HG03097 (cell line): Measurements from ENCODE around the gene DMAC2.
"Not testable (repeated sequence)": the region's sequence is repeated elsewhere in the genome, so short reads cannot be mapped to it uniquely, and the experiment has no call there.

Source experiments
- ATAC-seq: cut with Tn5 transposase; IDR thresholded peaks from one replicate; pipeline ENCODE4 v1.9.1; 2021; ENCODE audit not compliant: unreplicated experiment, low FRiP score

Gene DMAC2

DNA sequence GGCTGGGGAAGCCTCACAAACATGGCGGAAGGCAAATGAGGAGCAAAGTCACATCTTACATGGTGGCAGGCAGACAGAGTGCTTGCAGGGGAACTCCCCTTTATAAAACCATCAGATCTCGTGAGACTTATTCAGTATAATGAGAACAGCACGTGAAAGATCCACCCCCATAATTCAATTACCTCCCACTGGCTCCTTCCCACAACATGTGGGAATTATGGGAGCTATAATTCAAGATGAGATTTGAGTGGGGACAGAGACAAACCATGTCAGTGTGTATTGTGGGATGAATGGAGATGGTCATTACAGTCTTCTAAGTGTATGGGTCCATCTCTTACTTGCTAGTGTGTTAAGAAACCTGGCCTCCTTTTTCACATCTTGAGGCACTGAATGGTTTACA, 37.7 kb downstream of the DMAC2 start:
- ATAC-seq = no peak

DNA sequence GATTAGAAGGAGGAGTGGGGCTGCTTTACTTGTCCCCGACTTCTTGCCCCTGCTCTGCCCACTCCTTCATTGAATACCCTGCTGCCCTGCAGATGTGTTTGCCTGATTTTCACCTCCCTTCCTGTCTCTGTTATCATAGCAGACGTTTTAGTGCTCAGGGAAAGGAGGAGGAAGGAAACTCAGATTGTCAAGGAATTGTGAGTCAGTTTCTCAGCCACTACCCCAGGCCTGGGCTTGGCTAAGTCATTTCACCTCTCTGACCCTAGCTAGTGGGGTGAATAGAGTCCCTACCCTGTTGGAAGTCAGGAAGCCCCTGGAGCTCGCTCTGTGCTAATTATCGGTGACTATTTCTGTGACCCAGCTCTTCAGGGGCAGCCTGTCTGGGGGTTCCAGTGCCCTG, 38.2 kb downstream of the DMAC2 start:
- no peak for ATAC-seq

DNA sequence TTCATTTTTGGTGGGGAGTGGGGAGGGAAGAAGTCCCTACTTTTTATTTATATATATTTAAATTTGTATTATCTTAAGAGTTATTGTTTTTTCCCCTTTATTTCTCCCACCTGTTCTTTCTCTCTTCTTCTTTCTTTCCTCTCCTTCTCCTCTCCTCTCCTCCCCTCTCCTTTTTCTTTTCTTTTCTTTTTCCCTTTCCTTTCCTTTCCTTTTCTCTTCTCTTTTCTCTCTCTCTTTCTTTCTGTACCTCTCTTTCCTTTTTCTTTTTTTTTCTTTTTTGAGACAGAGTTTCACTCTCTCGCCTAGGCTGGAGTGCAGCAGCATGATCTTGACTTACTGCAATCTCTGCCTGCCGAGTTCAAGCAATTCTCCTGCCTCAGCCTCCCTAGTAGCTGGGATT, 40.2 kb downstream of the DMAC2 start:
- no peak for ATAC-seq

DNA sequence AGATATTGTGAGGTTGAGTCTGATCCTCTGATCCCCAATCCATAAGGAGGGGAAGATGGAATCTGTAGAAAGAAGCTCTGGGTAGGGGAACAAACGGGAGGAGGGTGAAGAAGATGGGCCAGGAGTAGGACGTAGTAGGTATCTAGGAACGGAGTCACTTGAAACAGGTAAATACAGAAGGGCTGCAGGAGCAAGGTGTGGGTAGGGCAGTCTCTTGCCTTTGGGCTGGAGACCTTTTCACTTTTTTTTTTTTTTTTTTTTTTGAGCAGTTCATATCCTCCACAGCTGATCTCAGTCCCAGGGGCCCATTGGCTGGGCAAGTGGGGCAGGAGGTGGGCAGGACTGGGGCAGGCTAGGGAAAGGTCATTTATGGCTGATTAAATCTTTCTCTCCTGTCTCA, 40.6 kb downstream of the DMAC2 start:
- ATAC-seq = no peak

DNA sequence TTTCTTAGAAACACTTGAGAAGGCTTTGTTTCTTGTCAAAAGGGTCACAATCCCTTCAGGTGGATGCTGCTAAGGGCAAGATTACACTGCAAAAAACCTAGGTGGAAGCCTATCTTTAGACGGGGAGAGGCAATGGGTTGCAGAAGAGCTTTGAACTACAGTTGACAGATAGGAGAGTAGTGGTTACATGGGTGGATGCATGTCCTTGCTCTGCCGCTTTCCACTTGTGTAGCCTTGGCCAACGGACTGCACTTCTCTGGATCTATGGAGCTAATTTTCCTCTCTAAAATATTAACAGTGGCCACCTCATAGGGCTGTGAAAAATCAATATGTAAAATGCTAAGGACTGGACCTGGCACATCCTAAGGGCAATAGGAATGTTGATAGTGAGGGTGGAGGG, 41.1 kb downstream of the DMAC2 start:
- ATAC-seq = no peak

DNA sequence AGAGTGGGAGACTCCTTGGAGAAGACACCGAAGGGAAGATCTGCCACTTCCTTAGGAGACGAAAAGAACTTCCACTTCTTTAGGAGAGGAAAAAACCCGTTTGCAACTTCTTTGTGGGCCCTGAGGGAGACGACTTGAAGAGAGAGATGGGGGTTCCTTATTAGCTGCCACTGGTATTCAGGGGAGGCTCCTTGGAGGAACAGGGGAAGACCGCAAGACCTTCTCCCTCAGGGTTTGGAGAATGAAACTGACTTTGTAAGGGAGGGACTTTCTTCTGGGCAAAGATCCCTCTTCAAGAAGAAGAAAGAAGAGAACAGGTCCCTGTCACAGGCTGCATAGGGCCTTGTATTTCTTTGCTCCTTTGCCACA, 41.7 kb downstream of the DMAC2 start:
- no peak for ATAC-seq

DNA sequence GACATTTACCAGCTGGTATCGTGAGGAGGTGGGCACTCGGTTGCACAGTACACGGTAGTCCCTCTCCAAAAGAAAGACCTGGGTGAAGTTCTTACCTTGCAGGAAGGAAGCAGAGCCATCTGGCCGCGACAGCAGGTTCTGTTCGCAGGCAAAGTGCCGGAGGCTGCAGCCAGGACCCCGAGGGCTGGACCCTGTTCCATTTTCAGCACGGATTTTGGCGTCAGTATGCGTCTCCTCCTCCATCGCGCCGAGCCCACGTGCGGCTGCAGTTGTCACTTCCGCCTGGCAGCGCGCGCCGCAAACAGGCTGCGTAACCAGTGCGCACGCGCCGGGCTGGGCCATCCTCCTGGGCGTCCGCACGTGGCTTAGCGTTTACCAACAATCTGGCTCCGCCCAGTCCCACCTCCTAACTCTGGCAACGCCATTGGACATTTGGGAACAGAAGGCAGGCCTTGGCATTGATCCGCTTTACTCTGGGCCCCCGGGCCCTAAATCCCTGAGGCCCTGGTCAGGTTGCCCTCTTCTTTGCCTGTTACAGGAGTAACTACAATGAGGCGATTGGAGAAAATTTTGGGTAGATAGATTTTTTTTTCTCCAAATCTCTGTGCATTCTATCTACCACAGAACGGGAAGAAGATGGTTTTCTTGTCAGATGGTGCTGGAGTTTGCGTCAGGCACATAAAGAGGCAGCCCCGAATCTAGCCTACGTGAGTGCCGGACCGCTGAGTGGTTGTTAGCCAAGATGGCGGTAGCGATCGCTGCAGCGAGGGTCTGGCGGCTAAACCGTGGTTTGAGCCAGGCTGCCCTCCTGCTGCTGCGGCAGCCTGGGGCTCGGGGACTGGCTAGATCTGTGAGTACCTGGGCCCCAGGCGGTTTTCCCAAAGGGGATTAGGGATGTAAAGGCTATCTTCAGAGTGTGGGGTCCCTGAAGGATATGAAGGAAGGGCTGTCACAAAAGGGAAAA, 42.3 kb downstream of the DMAC2 start, which contains the start of the genes BCKDHA and EXOSC5:
Gene BCKDHA (plus strand): TSS at position 733 of the 964 bp plus-strand sequence. CDS start 10 bp downstream, at position 743.
Gene EXOSC5 (minus strand): TSS at position 274 of the 964 bp plus-strand sequence. CDS start 31 bp downstream, at position 243.
- peak; percentile 88 for ATAC-seq

DNA sequence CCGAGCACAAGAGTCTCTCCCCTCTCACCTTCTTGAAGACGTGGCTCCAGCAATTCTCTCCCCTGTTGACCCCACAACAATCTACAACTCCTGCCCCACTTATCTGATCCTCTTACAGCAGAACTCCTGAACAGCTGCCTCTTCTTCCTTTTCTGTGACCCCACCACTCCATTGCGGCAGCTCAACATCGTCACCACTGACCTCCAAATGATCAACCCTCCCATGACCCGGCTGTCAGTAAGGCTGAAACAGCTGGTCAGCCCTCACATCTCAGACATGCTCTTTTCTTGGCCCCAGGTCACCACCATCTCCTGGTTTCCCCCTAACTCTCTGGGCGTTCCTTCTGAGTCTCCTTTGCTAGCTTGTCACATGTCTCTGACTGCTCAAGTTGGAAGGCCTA, 44.4 kb downstream of the DMAC2 start:
- no peak for ATAC-seq

DNA sequence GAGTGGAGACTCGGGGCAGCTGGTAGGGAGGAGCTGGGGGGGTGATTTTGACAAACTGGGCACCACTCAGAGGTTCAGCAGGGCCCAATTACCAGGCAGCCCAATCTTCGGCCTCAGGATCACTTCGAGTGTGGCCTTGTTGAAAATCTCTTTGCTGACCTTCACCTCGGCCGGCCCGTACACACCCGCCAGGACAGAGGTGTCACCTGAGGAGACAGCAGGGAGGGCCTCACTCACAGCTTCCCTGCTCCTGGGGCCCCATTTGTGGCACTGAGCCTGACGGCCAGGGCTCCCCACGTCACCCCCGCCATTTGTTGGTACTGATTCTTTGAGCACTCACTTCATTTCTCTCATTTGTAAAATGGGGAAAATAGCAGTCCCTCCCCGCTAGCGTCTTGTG, 46.9 kb downstream of the DMAC2 start:
- no peak for ATAC-seq

DNA sequence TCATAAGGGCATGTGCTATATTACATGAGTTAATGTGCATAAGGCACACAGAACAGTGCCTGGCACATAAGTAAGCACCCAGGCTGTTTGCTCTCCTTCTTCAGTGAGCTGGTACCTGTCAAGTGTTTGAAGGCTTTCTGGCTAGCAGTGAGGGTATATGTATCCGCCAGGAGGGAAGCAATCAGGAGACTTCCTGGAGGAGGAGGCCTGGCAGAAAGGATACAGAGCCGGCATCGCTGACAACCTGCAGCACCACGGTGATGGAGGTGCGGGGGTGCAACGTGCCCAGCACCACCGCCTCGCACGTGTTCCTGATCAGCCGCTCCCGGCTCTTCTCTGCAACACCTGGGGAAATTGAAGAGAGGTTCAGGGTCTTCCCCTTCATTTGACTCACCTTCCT, 48.1 kb downstream of the DMAC2 start:
- no peak for ATAC-seq

DNA sequence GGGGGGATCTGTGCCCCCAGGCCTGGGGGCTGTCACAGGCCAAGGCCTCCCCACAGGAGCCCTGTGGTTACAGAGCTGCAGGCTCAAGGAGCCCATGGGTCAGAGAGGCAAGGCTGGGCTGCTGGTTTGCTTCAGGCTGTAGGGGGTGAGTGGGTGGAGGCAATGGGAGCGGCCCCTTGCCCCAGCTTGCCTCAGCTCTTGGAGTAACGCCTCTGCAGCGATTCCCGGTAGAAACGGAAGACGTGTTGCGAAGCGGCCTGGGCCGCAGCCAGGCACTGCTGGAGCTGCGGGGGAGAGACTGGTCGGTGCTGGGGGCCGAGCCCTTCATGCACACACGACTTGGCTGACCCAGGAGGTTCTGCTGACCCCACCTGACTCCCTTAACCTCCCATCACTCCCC, 53.3 kb downstream of the DMAC2 start:
- no peak for ATAC-seq

DNA sequence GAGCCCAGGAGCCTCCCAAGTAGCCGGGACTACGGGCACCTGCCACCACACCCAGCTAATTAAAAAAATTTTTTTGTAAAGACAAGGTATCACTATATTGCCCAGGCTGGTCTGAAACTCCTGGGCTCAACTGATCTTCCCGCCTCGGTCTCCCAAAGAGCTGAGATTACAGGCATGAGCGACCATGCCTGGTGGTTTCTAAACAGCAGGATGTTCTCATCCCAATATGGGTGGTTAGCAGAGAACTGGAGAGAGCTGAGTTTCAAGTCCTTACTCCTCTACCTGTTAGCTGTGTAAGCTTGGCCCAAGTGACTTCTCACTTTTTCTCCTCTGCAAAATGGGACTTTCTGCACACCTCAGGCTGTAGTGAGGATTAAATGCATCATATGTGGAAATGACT, 55.4 kb downstream of the DMAC2 start:
- ATAC-seq = no peak

DNA sequence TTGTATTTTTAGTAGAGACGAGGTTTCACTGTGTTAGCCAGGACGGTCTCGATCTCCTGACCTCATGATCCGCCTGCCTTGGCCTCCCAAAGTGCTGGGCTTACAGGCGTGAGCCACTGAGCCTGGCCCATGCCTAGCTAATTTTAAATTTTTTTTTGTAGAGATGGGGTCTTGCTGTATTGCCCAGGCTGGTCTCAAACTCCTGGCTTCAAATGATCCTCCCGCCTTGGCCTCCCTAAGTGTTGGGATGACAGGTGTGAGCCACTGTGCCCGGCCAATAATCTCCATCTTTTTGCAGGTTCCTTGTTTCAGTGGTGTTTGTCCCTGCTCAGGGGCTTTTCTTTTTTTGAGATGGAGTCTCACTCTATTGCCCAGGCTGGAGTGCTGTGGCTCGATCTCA, 58.2 kb downstream of the DMAC2 start:
- not testable (repeated sequence) for ATAC-seq
